Epithelial cell of proximal tubule (primary cell): ENCODE measurements around the gene CCDC8. TPM values are rescaled to one million over a fixed set of nuclear protein-coding genes. Genes with fewer than 3 reads are reported as not detected.

ENCODE experiments used
- DNase-seq: peaks from one replicate; pipeline ENCODE4 v3.0.0-alpha.2; 2011; ENCODE audit warnings: low read depth
- H3K4me3 ChIP-seq: 2 replicates; pipeline ENCODE4 v1.5.1; 2011; ENCODE audit warnings: low read depth, mild to moderate bottlenecking, low read length
- CTCF ChIP-seq: conservative IDR thresholded peaks from 2 replicates; pipeline ENCODE4 v1.5.1; 2012; ENCODE audit warnings: low read depth, mild to moderate bottlenecking, low read length
- total RNA-seq: library from RNA; depleted of rRNA; stranded (reverse); fragments of >200 nt; gene quantifications from 2 replicates; pipeline ENCODE4 v1.2.3, GENCODE V29; 2015

Gene CCDC8
- total RNA-seq, 1 donor from 2014 or later, result 14.1 TPM

GRCh38 chr19:46428239-46429135 is 15.1 kb upstream of the CCDC8 start, which contains the start of gene PNMA8C:
Gene PNMA8C, minus strand, starts transcription at chr19:46428936. Its CDS starts 577 bp downstream, at chr19:46428359.
- no peak within 1 kb of the TSS for H3K4me3 ChIP-seq
- no peak for DNase-seq
- TF ChIP-seq CTCF, result no peak

- no peak overlapping the region for H3K4me3 ChIP-seq
- TF ChIP-seq CTCF, result no peak
- no peak for DNase-seq
Measured at GRCh38 chr19:46427518-46428045, 14.2 kb upstream of the CCDC8 start.

- H3K4me3 ChIP-seq, result peak overlapping the region; percentile 72
- no peak for DNase-seq
- no peak for TF ChIP-seq CTCF
Measured at GRCh38 chr19:46426506-46427162, 13.3 kb upstream of the CCDC8 start.

- no peak for TF ChIP-seq CTCF
- H3K4me3 ChIP-seq, result peak overlapping the region; percentile 72
- DNase-seq, result no peak
Measured at GRCh38 chr19:46426035-46426505, 12.7 kb upstream of the CCDC8 start.

- TF ChIP-seq CTCF, result no peak
Measured at GRCh38 chr19:46423188-46423587, 9.8 kb upstream of the CCDC8 start.

DNA sequence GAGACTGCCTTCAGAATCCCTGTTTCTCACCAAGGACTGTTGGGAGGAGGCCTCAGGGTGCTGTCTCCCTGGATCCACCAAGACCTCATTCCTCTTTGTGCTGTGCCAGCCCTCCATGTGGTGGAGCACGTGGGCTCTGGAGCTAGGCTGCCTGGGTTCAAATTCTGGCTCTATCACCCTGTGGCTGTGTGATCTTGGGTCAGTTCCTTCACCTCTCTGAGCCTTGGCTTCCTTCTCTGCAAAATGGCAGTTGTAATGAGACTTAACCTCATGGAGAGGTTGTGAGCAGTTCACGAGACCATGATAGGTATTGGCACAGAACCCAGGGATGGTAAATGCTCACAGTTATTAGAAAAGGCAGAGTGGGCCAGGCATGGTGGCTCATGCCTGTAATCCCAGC is 9.0 kb upstream of the CCDC8 start:
- TF ChIP-seq CTCF, result no peak
- DNase-seq, result no peak
- H3K4me3 ChIP-seq, result no peak overlapping the region

More at GRCh38 chr19:46423188-46423587, 9.8 kb upstream of the CCDC8 start:
- DNase-seq, result no peak
- no peak overlapping the region for H3K4me3 ChIP-seq
